Endometrial microvascular endothelial cells (primary cell): ENCODE measurements around the gene MMP17. TPM values are rescaled to one million over a fixed set of nuclear protein-coding genes. Genes with fewer than 3 reads are reported as not detected.

Experiments used
- in situ Hi-C: cut with HindIII; loops from 2 replicates; pipeline ENCODE4 v1.10.0; 2017; ENCODE audit warnings: low sequenced_read_pairs, low pct_unique_long_range_greater_than_20kb; ENCODE audit errors: inconsistent ontology term
- total RNA-seq: library from RNA; depleted of rRNA; stranded (reverse); fragments of >200 nt; gene quantifications from one replicate; pipeline ENCODE4 v1.2.3, GENCODE V29; 2015; ENCODE audit errors: inconsistent ontology term

MMP17 gene
- 19.7 TPM for total RNA-seq

GRCh38 chr12:131827961-131828534 is at the start of gene MMP17:
TSS of gene MMP17 (plus strand) at chr12:131828393. CDS start at chr12:131828495, 102 bp downstream.
- in situ Hi-C loops = no loop called here

- in situ Hi-C loops = no loop called here
Observed at GRCh38 chr12:131779027-131779426, 49.2 kb upstream of the MMP17 start.

GRCh38 chr12:131782061-131782460 is 46.1 kb upstream of the MMP17 start:
- in situ Hi-C loops = no loop called here

GRCh38 chr12:131783915-131784541 is 44.2 kb upstream of the MMP17 start:
- in situ Hi-C loops = no loop called here

- in situ Hi-C loops = no loop called here
Observed at GRCh38 chr12:131784909-131785762, 43.1 kb upstream of the MMP17 start.

- in situ Hi-C loops = no loop called here
Observed at GRCh38 chr12:131785763-131786330, 42.3 kb upstream of the MMP17 start.

- in situ Hi-C loops = no loop called here
Observed at GRCh38 chr12:131786331-131786730, 41.9 kb upstream of the MMP17 start.

- in situ Hi-C loops = no loop called here
Observed at GRCh38 chr12:131787143-131787660, 41.0 kb upstream of the MMP17 start.

GRCh38 chr12:131788070-131788469 is 40.1 kb upstream of the MMP17 start:
- in situ Hi-C loops = no loop called here

GRCh38 chr12:131789638-131790037 is 38.6 kb upstream of the MMP17 start:
- in situ Hi-C loops = no loop called here

GRCh38 chr12:131793243-131794022 is 34.8 kb upstream of the MMP17 start:
- in situ Hi-C loops = no loop called here

GRCh38 chr12:131794061-131794460 is 34.1 kb upstream of the MMP17 start:
- in situ Hi-C loops = no loop called here

- in situ Hi-C loops = no loop called here
Observed at GRCh38 chr12:131794573-131794972, 33.6 kb upstream of the MMP17 start.

- in situ Hi-C loops = no loop called here
Observed at GRCh38 chr12:131795064-131795463, 33.1 kb upstream of the MMP17 start.

- in situ Hi-C loops = no loop called here
Observed at GRCh38 chr12:131795690-131796410, 32.3 kb upstream of the MMP17 start.

GRCh38 chr12:131796411-131796736 is 31.8 kb upstream of the MMP17 start:
- in situ Hi-C loops = no loop called here

GRCh38 chr12:131796754-131797587 is 31.2 kb upstream of the MMP17 start:
- in situ Hi-C loops = no loop called here
